KBM-7 (cell line): ENCODE data around the gene DYNC1I1.

Source experiments
- DNase-seq: peaks from one replicate; pipeline ENCODE4 v3.0.0-alpha.2; 2015
- in situ Hi-C: fragments of 300-500 bp; cut with MboI; formaldehyde crosslinking; loops from 2 replicates; pipeline ENCODE4 v1.14.3; 2020; ENCODE audit warnings: low sequenced_read_pairs, low pct_unique_long_range_greater_than_20kb, mixed read lengths

DYNC1I1 gene

GRCh38 chr7:95772298-95772770 is at the start of gene DYNC1I1:
DYNC1I1 (plus strand) TSS chr7:95772554; CDS start chr7:95804730, 32,176 bp downstream.
- in situ Hi-C loops: no loop called here

GRCh38 chr7:95723583-95724180 is 48.7 kb upstream of the DYNC1I1 start:
- in situ Hi-C loops: no loop called here
- DNase-seq: peak; percentile 34

More at GRCh38 chr7:95772298-95772770, at the start of gene DYNC1I1:
- DNase-seq: peak; percentile 80

- in situ Hi-C loops: loop anchor here (25.0 kb wide), 1 partner anchor 137 kb away; no protein-coding TSS in a partner anchor
- peak; percentile 7 for DNase-seq
Observed at GRCh38 chr7:95725205-95725604, 47.1 kb upstream of the DYNC1I1 start.

- DNase-seq: no peak
- in situ Hi-C loops: loop anchor here (25.0 kb wide), 1 partner anchor 132 kb away; no protein-coding TSS in a partner anchor
Observed at GRCh38 chr7:95730493-95731280, 41.7 kb upstream of the DYNC1I1 start.

DNA sequence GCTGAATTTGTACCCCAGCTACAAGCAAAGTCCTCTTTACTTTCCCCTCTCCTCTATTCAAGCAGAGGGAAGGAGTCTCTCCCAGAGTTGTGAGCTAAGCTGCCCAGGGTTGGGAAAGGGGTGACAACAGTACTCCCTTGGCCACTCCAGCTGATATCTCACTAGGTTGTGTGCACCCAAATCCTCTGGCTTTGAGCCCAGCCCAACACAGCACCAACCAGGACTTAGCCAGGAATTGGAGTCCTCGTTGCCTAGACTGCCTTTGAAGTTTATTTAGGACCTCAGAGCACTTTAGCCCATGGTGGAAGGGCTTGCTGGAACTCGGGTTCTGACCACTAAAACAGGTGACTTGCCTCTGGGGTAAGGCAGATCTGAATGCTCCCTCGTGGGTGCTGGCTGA is 35.7 kb upstream of the DYNC1I1 start:
- DNase-seq: no peak
- in situ Hi-C loops: loop anchor here (25.0 kb wide), 1 partner anchor 126 kb away; no protein-coding TSS in a partner anchor

DNA sequence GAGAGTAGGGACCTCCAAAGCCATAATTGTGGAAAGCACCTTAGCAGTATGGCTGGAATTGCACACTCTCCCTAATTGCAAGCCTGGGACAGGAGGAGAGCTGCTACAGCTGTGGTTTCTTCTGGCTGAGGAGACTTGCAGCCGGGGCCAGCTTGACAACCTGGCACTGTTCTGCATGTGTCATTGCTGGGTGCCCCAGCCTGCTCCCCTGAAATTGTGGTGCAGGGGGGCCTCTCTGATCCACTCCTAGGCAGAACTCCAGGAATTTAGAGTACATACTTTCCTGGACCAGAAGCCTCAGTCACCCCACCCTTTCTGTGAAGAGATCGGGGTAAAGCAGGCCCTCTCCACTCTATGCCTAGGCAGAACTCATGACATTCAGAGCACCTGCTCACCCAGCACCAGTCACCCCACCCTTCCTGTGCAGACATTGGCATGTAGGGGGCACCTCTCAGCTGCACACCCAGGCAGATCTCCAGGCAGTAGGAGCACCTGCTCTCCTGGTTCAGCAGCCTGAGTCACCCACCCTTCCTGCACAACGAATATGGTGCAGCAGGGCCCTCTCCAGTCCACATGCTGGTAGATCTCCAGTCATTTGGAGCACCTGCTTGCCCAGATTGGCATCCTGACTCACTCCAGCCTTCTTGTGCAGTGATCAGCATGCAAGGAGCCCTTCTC is 34.4 kb upstream of the DYNC1I1 start:
- no peak for DNase-seq
- in situ Hi-C loops: loop anchor here (25.0 kb wide), 1 partner anchor 124 kb away; no protein-coding TSS in a partner anchor

- DNase-seq: no peak
- in situ Hi-C loops: loop anchor here (25.0 kb wide), 1 partner anchor 113 kb away; no protein-coding TSS in a partner anchor
Observed at GRCh38 chr7:95749044-95749443, 23.3 kb upstream of the DYNC1I1 start.

DNA sequence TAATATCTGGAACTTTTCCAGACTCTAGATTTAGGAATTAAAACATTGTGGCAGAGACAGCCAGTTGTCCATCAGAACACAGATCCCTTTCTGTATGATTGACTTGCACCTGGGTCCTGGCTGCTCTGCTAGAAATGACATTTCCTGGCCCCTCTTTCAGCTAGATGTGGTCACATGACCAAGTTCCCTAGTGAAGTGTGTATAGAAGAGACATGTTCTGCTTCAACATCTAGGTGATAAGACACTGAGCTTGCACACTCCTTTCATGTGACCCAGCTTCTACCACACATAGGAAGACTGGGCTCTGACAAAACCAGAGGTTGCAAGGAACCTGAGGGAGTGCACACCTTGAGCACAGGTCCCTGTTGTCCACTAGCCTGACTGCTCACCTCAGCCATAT is 22.8 kb upstream of the DYNC1I1 start:
- DNase-seq: no peak
- in situ Hi-C loops: loop anchor here (25.0 kb wide), 1 partner anchor 113 kb away; no protein-coding TSS in a partner anchor

DNA sequence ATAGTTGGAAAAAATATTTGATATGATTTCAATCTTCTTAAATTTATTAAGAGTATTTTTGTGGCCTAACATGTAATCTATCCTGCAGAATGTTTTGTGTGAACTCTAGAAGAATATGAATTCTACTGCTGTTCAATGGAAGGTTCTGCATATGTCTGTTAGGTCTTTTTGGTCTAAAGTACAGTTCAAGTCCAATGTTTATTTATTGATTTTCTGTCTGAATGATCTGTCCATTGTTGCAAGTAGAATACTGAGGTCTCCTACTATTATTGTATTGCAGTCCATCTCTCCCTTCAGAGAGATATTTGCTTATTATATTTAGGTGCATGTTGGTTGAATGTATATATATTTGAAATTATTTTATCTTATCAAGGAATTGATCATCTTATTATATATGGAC is 18.9 kb upstream of the DYNC1I1 start:
- in situ Hi-C loops: no loop called here

GRCh38 chr7:95755277-95755934 is 16.9 kb upstream of the DYNC1I1 start:
- no peak for DNase-seq
- in situ Hi-C loops: no loop called here

More for the DNA sequence above, 18.9 kb upstream of the DYNC1I1 start:
- DNase-seq: no peak

- DNase-seq: no peak
- in situ Hi-C loops: no loop called here
Observed at GRCh38 chr7:95758187-95758586, 14.2 kb upstream of the DYNC1I1 start.

GRCh38 chr7:95766086-95766485 is 6.3 kb upstream of the DYNC1I1 start:
- in situ Hi-C loops: no loop called here
- no peak for DNase-seq

DNA sequence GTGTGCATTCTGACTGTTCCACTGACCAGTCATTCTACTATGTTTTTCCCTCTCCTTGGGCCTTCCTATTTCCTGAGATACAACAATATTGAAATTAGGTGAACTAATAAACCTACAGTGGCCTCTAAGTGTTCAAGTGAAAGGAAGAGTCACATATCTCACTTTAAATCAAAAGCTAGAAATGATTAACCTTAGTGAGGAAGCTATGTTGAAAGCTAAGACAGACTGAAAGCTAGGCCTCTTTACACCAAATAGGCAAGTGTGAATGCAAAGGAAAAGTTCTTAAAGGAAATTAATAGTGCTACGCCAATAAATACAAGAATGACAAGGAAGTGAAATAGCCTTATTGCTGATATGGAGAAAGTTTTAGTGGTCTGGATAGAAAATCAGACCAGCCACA is 5.7 kb upstream of the DYNC1I1 start:
- in situ Hi-C loops: no loop called here
- no peak for DNase-seq

- peak; percentile 17 for DNase-seq
- in situ Hi-C loops: no loop called here
Observed at GRCh38 chr7:95772771-95773581, 622 bp downstream of the DYNC1I1 start.

DNA sequence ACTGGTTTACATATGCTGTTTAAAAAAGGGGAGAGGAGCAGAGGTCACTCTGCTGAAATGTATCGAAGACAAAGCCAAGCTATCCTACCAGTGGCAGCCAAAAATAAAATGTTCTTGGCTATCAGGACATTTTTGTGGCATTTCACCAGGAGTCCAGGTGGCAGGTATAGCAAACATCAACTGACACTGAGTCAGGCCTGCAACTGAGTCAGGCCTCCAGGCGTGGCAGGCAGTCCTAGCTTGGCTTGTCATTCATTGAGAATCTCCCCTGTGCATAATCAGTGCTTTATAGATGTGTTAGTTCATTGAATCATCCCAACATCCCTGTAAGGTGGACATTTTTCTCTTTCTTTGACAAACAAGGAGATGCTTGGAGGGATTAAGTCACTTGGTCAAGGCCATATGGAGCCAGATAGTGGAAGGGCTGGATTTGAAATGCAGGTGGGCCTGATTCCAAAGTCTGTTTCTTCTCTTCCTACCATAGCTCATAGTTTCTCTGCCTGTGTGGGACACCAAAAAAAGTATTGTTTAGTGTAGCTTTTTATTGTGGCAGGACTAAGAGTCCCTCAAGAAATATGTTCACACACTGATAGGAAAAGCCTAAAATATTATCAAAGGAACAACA is 4.3 kb downstream of the DYNC1I1 start:
- in situ Hi-C loops: no loop called here
- DNase-seq: no peak

DNA sequence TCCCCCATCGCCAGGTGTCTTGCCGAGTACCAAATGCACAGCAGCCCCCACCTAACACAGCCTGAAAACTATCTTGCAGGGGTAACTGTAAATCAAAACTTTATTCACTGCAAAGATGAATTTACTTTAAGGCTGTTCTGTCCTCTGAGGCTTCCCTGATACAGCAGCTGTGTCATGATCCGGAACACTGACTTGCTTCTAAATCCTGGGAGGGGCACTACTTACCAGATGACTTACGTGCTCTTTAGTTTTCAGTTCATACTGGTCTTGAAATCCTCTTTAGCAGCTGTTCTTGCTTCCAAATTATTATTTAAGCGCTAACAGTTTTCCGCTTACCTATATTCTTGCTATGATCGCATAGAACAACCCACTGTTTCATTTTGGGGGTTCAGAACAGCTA is 4.9 kb downstream of the DYNC1I1 start:
- in situ Hi-C loops: no loop called here
- DNase-seq: no peak

- in situ Hi-C loops: no loop called here
- no peak for DNase-seq
Observed at GRCh38 chr7:95780665-95781064, 8.3 kb downstream of the DYNC1I1 start.
